H9 (cell line): ENCODE measurements around the gene NCAM1. TPM values are rescaled to one million over a fixed set of nuclear protein-coding genes. Genes with fewer than 3 reads are reported as not detected.

ENCODE experiments used
- DNase-seq: peaks from one replicate; pipeline ENCODE4 v3.0.0-alpha.2; 2017
- H2AFZ ChIP-seq: one replicate; pipeline ENCODE4 v1.6.1; 2013; ENCODE audit warnings: mild to moderate bottlenecking, low read length, control low read depth, moderate library complexity
- H2AK5ac ChIP-seq: 2 replicates; pipeline ENCODE4 v1.6.1; 2013; ENCODE audit warnings: low read length, control low read depth, mixed read lengths; ENCODE audit not compliant: insufficient read length
- H2BK120ac ChIP-seq: one replicate; pipeline ENCODE4 v1.6.1; 2013; ENCODE audit warnings: low read depth, mild to moderate bottlenecking, low read length, control low read depth, inconsistent platforms; ENCODE audit not compliant: poor library complexity, severe bottlenecking
- H2BK12ac ChIP-seq: 2 replicates; pipeline ENCODE4 v1.6.1; 2013; ENCODE audit warnings: low read length, control low read depth, mixed read lengths, low read depth; ENCODE audit not compliant: insufficient read length
- H2BK15ac ChIP-seq: 2 replicates; pipeline ENCODE4 v1.6.1; 2013; ENCODE audit warnings: low read depth, low read length, control low read depth
- H2BK20ac ChIP-seq: one replicate; pipeline ENCODE4 v1.6.1; 2013; ENCODE audit warnings: low read depth, mild to moderate bottlenecking, low read length, control low read depth, inconsistent platforms; ENCODE audit not compliant: poor library complexity, severe bottlenecking
- H2BK5ac ChIP-seq: 2 replicates; pipeline ENCODE4 v1.6.1; 2013; ENCODE audit warnings: low read length, control low read depth, mixed read lengths; ENCODE audit not compliant: insufficient read length
- H3K14ac ChIP-seq: 2 replicates; pipeline ENCODE4 v1.6.1; 2013; ENCODE audit warnings: low read length, control low read depth; ENCODE audit not compliant: insufficient read depth
- H3K18ac ChIP-seq: 2 replicates; pipeline ENCODE4 v1.6.1; 2013; ENCODE audit warnings: low read depth, mild to moderate bottlenecking, mixed read lengths, low read length, control low read depth; ENCODE audit not compliant: insufficient read length
- H3K23ac ChIP-seq: 2 replicates; pipeline ENCODE4 v1.6.1; 2013; ENCODE audit warnings: low read length, control low read depth, mixed read lengths, low read depth; ENCODE audit not compliant: insufficient read length
- H3K23me2 ChIP-seq: 2 replicates; pipeline ENCODE4 v1.6.1; 2013; ENCODE audit warnings: low read depth, mild to moderate bottlenecking, mixed read lengths, low read length, control low read depth; ENCODE audit not compliant: insufficient read length, poor library complexity, severe bottlenecking
- H3K27ac ChIP-seq: 2 replicates; pipeline ENCODE4 v1.5.1; 2013; ENCODE audit warnings: low read length, control low read depth, mixed read lengths, low read depth; ENCODE audit not compliant: insufficient read length
- H3K27me3 ChIP-seq: 2 replicates; pipeline ENCODE4 v1.6.1; 2013; ENCODE audit warnings: low read length, control low read depth, inconsistent platforms; ENCODE audit not compliant: insufficient read depth
- H3K4ac ChIP-seq: 2 replicates; pipeline ENCODE4 v1.6.1; 2013; ENCODE audit warnings: low read depth, mild to moderate bottlenecking, control low read depth, inconsistent platforms, low read length, moderate library complexity
- H3K4me1 ChIP-seq: 2 replicates; pipeline ENCODE4 v1.6.1; 2013; ENCODE audit warnings: low read length, control low read depth, inconsistent platforms; ENCODE audit not compliant: insufficient read depth
- H3K4me2 ChIP-seq: 2 replicates; pipeline ENCODE4 v1.6.1; 2013; ENCODE audit warnings: low read length, control low read depth, mixed read lengths; ENCODE audit not compliant: insufficient read length, insufficient read depth
- H3K56ac ChIP-seq: 2 replicates; pipeline ENCODE4 v1.6.1; 2013; ENCODE audit warnings: low read depth, mild to moderate bottlenecking, mixed read lengths, low read length, control low read depth; ENCODE audit not compliant: insufficient read length
- H3K79me1 ChIP-seq: 2 replicates; pipeline ENCODE4 v1.6.1; 2013; ENCODE audit warnings: low read depth, mild to moderate bottlenecking, moderate library complexity, low read length, control low read depth, inconsistent platforms; ENCODE audit not compliant: insufficient read depth, poor library complexity, severe bottlenecking
- H3K79me2 ChIP-seq: 2 replicates; pipeline ENCODE4 v1.6.1; 2013; ENCODE audit warnings: low read length, control low read depth, inconsistent platforms; ENCODE audit not compliant: insufficient read depth
- H3K9ac ChIP-seq: 2 replicates; pipeline ENCODE4 v1.6.1; 2013; ENCODE audit warnings: low read length, control low read depth, mixed read lengths; ENCODE audit not compliant: insufficient read length; ENCODE audit errors: extremely low read depth
- H3K9me3 ChIP-seq: one replicate; pipeline ENCODE4 v1.6.1; 2013; ENCODE audit warnings: low read depth, low read length, inconsistent platforms; ENCODE audit not compliant: control insufficient read depth
- H3T11ph ChIP-seq: one replicate; pipeline ENCODE4 v1.6.1; 2013; ENCODE audit warnings: mild to moderate bottlenecking, low read length, control low read depth, inconsistent platforms
- H4K20me1 ChIP-seq: one replicate; pipeline ENCODE4 v1.6.1; 2013; ENCODE audit not compliant: control insufficient read depth, insufficient read length, insufficient read depth
- H4K5ac ChIP-seq: 2 replicates; pipeline ENCODE4 v1.6.1; 2013; ENCODE audit warnings: low read depth, mild to moderate bottlenecking, mixed read lengths, low read length, control low read depth; ENCODE audit not compliant: insufficient read length
- H4K8ac ChIP-seq: replicated peaks from 2 replicates; pipeline ENCODE4 v1.6.1; 2013; ENCODE audit warnings: low read length, control low read depth, mixed read lengths, low read depth; ENCODE audit not compliant: insufficient read length
- H4K91ac ChIP-seq: 2 replicates; pipeline ENCODE4 v1.6.1; 2013; ENCODE audit warnings: low read depth, mild to moderate bottlenecking, moderate library complexity, mixed read lengths, low read length, control low read depth; ENCODE audit not compliant: insufficient read length
- H3K27ac Mint-ChIP-seq, 3 experiments: 2 replicates in 2 of 3; 3 replicates in 1 of 3; pipeline ENCODE4 v1.8.0; 2020 to 2021; ENCODE audit warnings: mixed read lengths in 3 of 3, mild to moderate bottlenecking in 1 of 3, moderate library complexity in 1 of 3
- H3K27me3 Mint-ChIP-seq: 2 replicates; pipeline ENCODE4 v1.8.0; 2021; ENCODE audit warnings: low read depth, mild to moderate bottlenecking, moderate library complexity, mixed read lengths
- H3K36me3 Mint-ChIP-seq, 3 experiments: 2 replicates in 2 of 3; 3 replicates in 1 of 3; pipeline ENCODE4 v1.8.0; 2020 to 2021; ENCODE audit warnings: low read depth in 3 of 3, mixed read lengths in 3 of 3; ENCODE audit not compliant: insufficient read depth in 1 of 3
- H3K4me1 Mint-ChIP-seq, 2 experiments: 2 replicates each; pipeline ENCODE4 v1.8.0; 2020; ENCODE audit warnings: mixed read lengths in 2 of 2
- H3K4me3 Mint-ChIP-seq, 2 experiments: 2 replicates in 1 of 2; 3 replicates in 1 of 2; pipeline ENCODE4 v1.8.0; 2020 to 2021; ENCODE audit warnings: mild to moderate bottlenecking in 2 of 2, mixed read lengths in 2 of 2, moderate library complexity in 1 of 2
- H3K9me3 Mint-ChIP-seq, 2 experiments: 2 replicates in 1 of 2; 3 replicates in 1 of 2; pipeline ENCODE4 v1.8.0; 2020; ENCODE audit warnings: mild to moderate bottlenecking in 2 of 2, mixed read lengths in 2 of 2, moderate library complexity in 1 of 2
- CTCF ChIP-seq: fragments of 200-600 bp; sonication (generic); conservative IDR thresholded peaks from 3 replicates; pipeline ENCODE4 v1.8.0; 2021; ENCODE audit warnings: antibody characterized with exemption, mild to moderate bottlenecking
- WGBS: extraction: QIAGEN DNeasy Blood & Tissue Kit; methylation state at CpG from one replicate; pipeline ENCODE4 v1.1.7; 2013; ENCODE audit warnings: missing lambda C conversion rate, low lambda C conversion rate, mixed read lengths; ENCODE audit not compliant: insufficient read length; ENCODE audit errors: extremely low coverage; 5-methylcytosine and 5-hydroxymethylcytosine counted together
- total RNA-seq: library from RNA; stranded (reverse); gene quantifications from 2 replicates; pipeline ENCODE4 v1.2.1, GENCODE V29; 2021

NCAM1 gene
- total RNA-seq, 1 experiment from 2014 or later: 2.5 TPM

- H3K14ac ChIP-seq: no peak overlapping the region
- H3T11ph ChIP-seq: no peak overlapping the region
- H3K4me1 ChIP-seq: no peaks in the 10 kb centered on the region; the same call in 1 of the 2 replicates
- Mint-ChIP-seq H3K36me3 (no peaks in the 10 kb centered on the region), H3K4me3 (no peak overlapping the region), H3K27ac (no peak overlapping the region), H3K4me1 (peaks cover 4% of the 10 kb centered on the region in 2 experiments; a peak in 3 of 4 replicates), H3K27me3 (peaks cover 3% of the 10 kb centered on the region; the same call in 1 of the 2 replicates), H3K9me3 (no peaks in the 10 kb centered on the region; a peak in 1 of 5 replicates)
- H3K23me2 ChIP-seq: no peaks in the 10 kb centered on the region
- H2BK120ac ChIP-seq: no peak overlapping the region
- no peak overlapping the region for H3K4ac ChIP-seq
- no peak overlapping the region for H2BK12ac ChIP-seq
- H3K56ac ChIP-seq: no peak overlapping the region
- DNase-seq: no peak
- H2BK15ac ChIP-seq: no peak overlapping the region
- H2AFZ ChIP-seq: no peak overlapping the region
- no peak for TF ChIP-seq CTCF
- no peak overlapping the region for H4K91ac ChIP-seq
- no CpG with 5 or more reads among the region's 1 CpG for WGBS
- no peaks in the 10 kb centered on the region for H4K20me1 ChIP-seq
- no peaks in the 10 kb centered on the region for H3K79me1 ChIP-seq
- H2BK5ac ChIP-seq: no peak overlapping the region
- no peak overlapping the region for H4K8ac ChIP-seq
- no peak overlapping the region for H3K18ac ChIP-seq
- H3K27ac ChIP-seq: no peak overlapping the region
- H4K5ac ChIP-seq: no peak overlapping the region
- H3K27me3 ChIP-seq: no peaks in the 10 kb centered on the region
- H3K9me3 ChIP-seq: no peaks in the 10 kb centered on the region
- no peak overlapping the region for H3K9ac ChIP-seq
- no peak overlapping the region for H3K23ac ChIP-seq
- H3K79me2 ChIP-seq: no peaks in the 10 kb centered on the region
- H3K4me2 ChIP-seq: no peak overlapping the region
- no peak overlapping the region for H2AK5ac ChIP-seq
- H2BK20ac ChIP-seq: no peak overlapping the region
Measured at GRCh38 chr11:113065330-113065729, 104.1 kb downstream of the NCAM1 start.
